ENCODE measurements around the gene AMOTL2. TPM values are rescaled to one million over a fixed set of nuclear protein-coding genes. Genes with fewer than 3 reads are reported as not detected.

Gene AMOTL2
- total RNA-seq, 2 donors from 2014 or later = 65.1 to 71.5 TPM

DNA sequence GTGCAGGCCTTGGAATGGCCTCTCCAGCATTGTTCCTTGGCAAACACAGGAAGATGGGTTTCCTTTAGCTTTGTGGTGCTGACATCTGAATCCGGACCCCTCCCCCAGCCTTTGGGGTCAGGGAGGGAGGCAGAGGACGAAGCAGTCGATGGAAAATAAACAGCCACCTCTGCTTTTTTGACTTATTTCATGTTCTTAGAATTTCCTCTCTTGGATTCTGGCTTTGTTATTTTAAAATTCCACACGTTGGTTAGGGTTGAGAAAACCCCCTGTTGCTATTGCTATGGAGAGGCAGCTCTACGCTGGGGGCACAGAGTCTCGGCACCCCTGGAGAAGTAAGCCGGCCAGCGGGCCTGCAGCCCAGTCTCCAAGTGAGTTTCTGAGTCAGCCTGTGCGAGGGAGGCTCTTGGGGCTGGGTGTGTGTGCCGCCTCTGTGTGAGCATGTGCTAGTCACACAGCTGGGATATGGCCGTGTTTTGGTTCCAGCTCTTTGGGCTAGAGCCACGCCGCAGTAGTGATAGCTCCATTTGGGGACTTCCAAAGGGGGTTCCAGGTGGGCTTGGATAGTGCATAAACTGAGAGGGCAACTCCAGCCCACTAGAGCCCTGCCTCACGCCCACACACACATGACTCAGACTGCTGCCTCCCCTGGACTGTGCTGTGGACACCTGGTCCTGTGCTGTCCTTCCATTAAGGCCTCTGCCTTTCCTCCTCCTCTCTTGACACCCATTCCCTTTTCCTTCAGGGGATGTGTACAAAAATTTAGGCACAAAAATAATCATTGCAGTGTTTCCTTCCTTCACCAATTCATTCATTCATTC, 58.8 kb downstream of the AMOTL2 start:
- DNase-seq (peak in 2 of 4 donors; percentile 25 to 48), ATAC-seq (no peak)
- TF ChIP-seq, protein P1, sequence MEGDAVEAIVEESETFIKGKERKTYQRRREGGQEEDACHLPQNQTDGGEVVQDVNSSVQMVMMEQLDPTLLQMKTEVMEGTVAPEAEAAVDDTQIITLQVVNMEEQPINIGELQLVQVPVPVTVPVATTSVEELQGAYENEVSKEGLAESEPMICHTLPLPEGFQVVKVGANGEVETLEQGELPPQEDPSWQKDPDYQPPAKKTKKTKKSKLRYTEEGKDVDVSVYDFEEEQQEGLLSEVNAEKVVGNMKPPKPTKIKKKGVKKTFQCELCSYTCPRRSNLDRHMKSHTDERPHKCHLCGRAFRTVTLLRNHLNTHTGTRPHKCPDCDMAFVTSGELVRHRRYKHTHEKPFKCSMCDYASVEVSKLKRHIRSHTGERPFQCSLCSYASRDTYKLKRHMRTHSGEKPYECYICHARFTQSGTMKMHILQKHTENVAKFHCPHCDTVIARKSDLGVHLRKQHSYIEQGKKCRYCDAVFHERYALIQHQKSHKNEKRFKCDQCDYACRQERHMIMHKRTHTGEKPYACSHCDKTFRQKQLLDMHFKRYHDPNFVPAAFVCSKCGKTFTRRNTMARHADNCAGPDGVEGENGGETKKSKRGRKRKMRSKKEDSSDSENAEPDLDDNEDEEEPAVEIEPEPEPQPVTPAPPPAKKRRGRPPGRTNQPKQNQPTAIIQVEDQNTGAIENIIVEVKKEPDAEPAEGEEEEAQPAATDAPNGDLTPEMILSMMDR (IDR thresholded peaks at IDR 0.05) = no peak
- TF ChIP-seq POLR2A (IDR thresholded peaks at IDR 0.05) = no peak
- Histone ChIP-seq H3K4me3 (no peak overlapping the region), H3K27ac (peak overlapping the region; percentile 29 to 94 (median 86)), H3K36me3 (replicated peaks in 1 of 2; ENCODE audit: insufficient read depth in 1 of 2, low read depth in 2 of 2) (no peaks in the 10 kb centered on the region), H3K9me3 (no peaks in the 10 kb centered on the region), H3K4me1 (peaks cover 46% of the 10 kb centered on the region), H3K27me3 (no peaks in the 10 kb centered on the region)
- 83 to 88% methylated on average over 13 to 14 of the region's 14 CpGs for WGBS, 2 donors
- intact Hi-C loops (cut with DNase I) = loop anchor here (5.0 kb wide), 1 partner anchor 52 kb away; no protein-coding TSS in a partner anchor

- ATAC-seq (no peak), DNase-seq (no peak)
- WGBS, 2 donors = 83 to 90% methylated on average over 6 of the region's 6 CpGs
- no peak overlapping the region for H3K4me3 ChIP-seq
- no peaks in the 10 kb centered on the region for H3K27me3 ChIP-seq
- no peaks in the 10 kb centered on the region for H3K9me3 ChIP-seq
- intact Hi-C loops (cut with DNase I) = loop anchor here (5.0 kb wide), 1 partner anchor 53 kb away; no protein-coding TSS in a partner anchor
- H3K36me3 ChIP-seq (replicated peaks in 1 of 2; ENCODE audit: insufficient read depth in 1 of 2, low read depth in 2 of 2) = no peaks in the 10 kb centered on the region
- TF ChIP-seq POLR2A (IDR thresholded peaks at IDR 0.05) = no peak
- TF ChIP-seq, protein P1 (IDR thresholded peaks at IDR 0.05) = no peak
- peaks cover 50% of the 10 kb centered on the region for H3K4me1 ChIP-seq
- peak overlapping the region; percentile 84 to 94 (median 88) for H3K27ac ChIP-seq
Observed at GRCh38 chr3:134314588-134315285, 59.5 kb downstream of the AMOTL2 start.

GRCh38 chr3:134313847-134314587, 60.2 kb downstream of the AMOTL2 start:
- TF ChIP-seq POLR2A (IDR thresholded peaks at IDR 0.05) = no peak
- TF ChIP-seq, protein P1 (IDR thresholded peaks at IDR 0.05) = no peak
- 56 to 59% methylated on average over 11 of the region's 11 CpGs for WGBS, 2 donors
- Histone ChIP-seq H3K36me3 (replicated peaks in 1 of 2; ENCODE audit: insufficient read depth in 1 of 2, low read depth in 2 of 2) (no peaks in the 10 kb centered on the region), H3K9me3 (no peaks in the 10 kb centered on the region), H3K27ac (peak overlapping the region; percentile 84 to 94 (median 88)), H3K4me3 (no peak overlapping the region), H3K27me3 (no peaks in the 10 kb centered on the region), H3K4me1 (peaks cover 54% of the 10 kb centered on the region)
- ATAC-seq (peak; percentile 37), DNase-seq (peak in 1 of 4 donors; percentile 33)
- intact Hi-C loops (cut with DNase I) = no loop called here

DNA sequence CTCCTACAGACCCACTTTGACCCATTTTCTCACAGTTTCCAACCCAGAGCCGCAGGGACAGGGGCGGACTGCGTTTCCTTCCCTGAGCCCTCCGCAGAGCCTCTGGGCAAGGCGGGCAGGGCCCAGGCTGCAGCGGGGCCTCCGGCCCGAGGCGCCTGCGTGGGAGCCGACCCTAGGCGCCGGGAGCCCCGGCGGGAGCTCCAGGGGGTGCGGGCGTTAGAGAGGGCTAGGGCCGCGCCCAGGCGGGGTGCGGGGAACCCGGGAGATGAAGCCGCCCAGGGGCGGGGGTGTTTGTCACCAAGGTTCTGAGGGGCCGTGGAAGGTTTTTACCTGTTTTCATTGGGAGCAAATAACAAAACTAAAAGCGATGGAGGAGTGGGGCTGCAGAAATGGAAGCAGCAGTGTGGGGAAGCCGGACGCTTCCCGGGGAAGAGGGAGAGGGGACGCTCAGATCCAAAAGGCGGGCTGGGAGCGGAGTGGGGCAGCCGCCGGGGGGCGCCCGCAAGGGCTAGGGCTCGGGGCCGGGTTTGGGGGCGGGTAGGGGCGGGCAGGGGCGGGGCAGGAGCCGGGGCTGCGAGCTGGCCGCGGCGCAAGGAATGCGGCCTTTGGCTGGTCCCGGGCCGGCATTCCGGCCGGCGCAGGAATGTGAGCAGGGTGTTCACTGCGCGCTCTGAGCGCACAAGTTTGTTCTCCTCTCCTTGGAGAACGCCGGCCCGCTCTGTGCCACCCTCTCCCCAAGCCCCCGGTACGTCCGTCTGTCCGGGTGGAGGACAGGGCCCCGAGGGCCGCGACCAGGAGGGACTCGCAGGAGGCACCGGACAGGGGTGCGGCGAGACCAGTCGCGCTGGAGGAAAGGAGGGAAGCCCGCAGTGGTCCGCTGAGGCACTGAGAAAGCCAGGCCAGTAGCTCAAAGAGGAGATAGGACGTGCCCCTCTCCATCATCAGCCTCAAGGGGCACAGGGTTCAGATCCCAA, 61.1 kb downstream of the AMOTL2 start:
- H3K4me1 ChIP-seq = peaks cover 61% of the 10 kb centered on the region
- no peak overlapping the region for H3K4me3 ChIP-seq
- TF ChIP-seq, protein P1 (IDR thresholded peaks at IDR 0.05) = peak in 6 of 7 experiments; percentile 14 to 36 (median 32)
- TF ChIP-seq POLR2A (IDR thresholded peaks at IDR 0.05) = peak; percentile 76 to 89 (median 82)
- intact Hi-C loops (cut with DNase I) = no loop called here
- peak overlapping the region; percentile 84 to 94 (median 88) for H3K27ac ChIP-seq
- no peaks in the 10 kb centered on the region for H3K36me3 ChIP-seq (replicated peaks in 1 of 2; ENCODE audit: insufficient read depth in 1 of 2, low read depth in 2 of 2)
- ATAC-seq (peak; percentile 72), DNase-seq (peak; percentile 75 to 80 (median 78))
- H3K27me3 ChIP-seq = no peaks in the 10 kb centered on the region
- WGBS, 2 donors = 10 to 12% methylated on average over 43 to 67 of the region's 74 CpGs
- H3K9me3 ChIP-seq = no peaks in the 10 kb centered on the region
